Stimulated activated CD4-positive, alpha-beta T cell treated with anti-CD3 and anti-CD28 coated beads, Interleukin-2, amount 100 ng/mL, for 24 hours (primary cell): ENCODE data around the gene OR2L3.
"Not testable (repeated sequence)": the region's sequence is repeated elsewhere in the genome, so short reads cannot be mapped to it uniquely, and the experiment has no call there.

Experiments used
- DNase-seq, 2 donors: peaks; one replicate each; pipeline ENCODE4 v3.0.0-alpha.2; 2020

Gene OR2L3

GRCh38 chr1:248046536-248046935, at the start of gene OR2L3:
Gene OR2L3 (plus strand): TSS chr1:248046836. CDS start chr1:248060682, 13,846 bp downstream.
- DNase-seq = no peak

- no peak for DNase-seq
These were observed 47.8 kb upstream of the OR2L3 start for GRCh38 chr1:247998811-247999210.

- DNase-seq = no peak
These were observed 46.5 kb upstream of the OR2L3 start for GRCh38 chr1:248000169-248000568.

GRCh38 chr1:248007778-248008177, 38.9 kb upstream of the OR2L3 start:
- no peak for DNase-seq

- DNase-seq = no peak
These were observed 37.0 kb upstream of the OR2L3 start for GRCh38 chr1:248009681-248010080.

- no peak for DNase-seq
These were observed 33.4 kb upstream of the OR2L3 start, which contains the start of gene OR2L5 for GRCh38 chr1:248013229-248013710. Gene OR2L5 (plus strand): TSS chr1:248013660. CDS start chr1:248021948, 8,288 bp downstream.

GRCh38 chr1:248015803-248016202, 30.8 kb upstream of the OR2L3 start:
- no peak for DNase-seq

GRCh38 chr1:248029770-248030169, 16.9 kb upstream of the OR2L3 start, which contains the start of gene OR2L2:
Gene OR2L2 (plus strand): TSS chr1:248030070. CDS start chr1:248038268, 8,198 bp downstream.
- DNase-seq = no peak

- no peak for DNase-seq
These were observed 1.4 kb upstream of the OR2L3 start for GRCh38 chr1:248045209-248045608.

GRCh38 chr1:248047008-248047407, 372 bp downstream of the OR2L3 start:
- DNase-seq = no peak

GRCh38 chr1:248054671-248055070, 8.0 kb downstream of the OR2L3 start:
- no peak for DNase-seq

- no peak for DNase-seq
These were observed 8.6 kb downstream of the OR2L3 start for GRCh38 chr1:248055261-248055660.

GRCh38 chr1:248065071-248065470, 18.4 kb downstream of the OR2L3 start:
- no peak for DNase-seq

GRCh38 chr1:248065604-248066003, 19.0 kb downstream of the OR2L3 start:
- no peak for DNase-seq

- not testable (repeated sequence) for DNase-seq
These were observed 37.2 kb downstream of the OR2L3 start for GRCh38 chr1:248083864-248084263.

GRCh38 chr1:248094884-248095283, 48.2 kb downstream of the OR2L3 start, which contains the start of gene OR2L13:
Gene OR2L13 (plus strand): TSS chr1:248095184. CDS start chr1:248099376, 4,192 bp downstream.
- no peak for DNase-seq

- DNase-seq = no peak
These were observed 51.9 kb downstream of the OR2L3 start for GRCh38 chr1:248098529-248098928.

GRCh38 chr1:248102847-248103246, 56.2 kb downstream of the OR2L3 start:
- no peak for DNase-seq

- DNase-seq = no peak
These were observed 64.5 kb downstream of the OR2L3 start for GRCh38 chr1:248111157-248111556.
